ENCODE data around the gene C16orf86.

- TF ChIP-seq EZH2 (IDR thresholded peaks at IDR 0.05; ENCODE audit: low read depth, low read length, severe bottlenecking) (no peak), POLR2A (IDR thresholded peaks at IDR 0.05; ENCODE audit: control extremely low read depth in 1 of 2, low read depth in 2 of 2, low read length in 2 of 2) (no peak), POLR2AphosphoS5 (IDR thresholded peaks at IDR 0.05; ENCODE audit: low read depth, low read length) (no peak)
- TF ChIP-seq, protein P1, sequence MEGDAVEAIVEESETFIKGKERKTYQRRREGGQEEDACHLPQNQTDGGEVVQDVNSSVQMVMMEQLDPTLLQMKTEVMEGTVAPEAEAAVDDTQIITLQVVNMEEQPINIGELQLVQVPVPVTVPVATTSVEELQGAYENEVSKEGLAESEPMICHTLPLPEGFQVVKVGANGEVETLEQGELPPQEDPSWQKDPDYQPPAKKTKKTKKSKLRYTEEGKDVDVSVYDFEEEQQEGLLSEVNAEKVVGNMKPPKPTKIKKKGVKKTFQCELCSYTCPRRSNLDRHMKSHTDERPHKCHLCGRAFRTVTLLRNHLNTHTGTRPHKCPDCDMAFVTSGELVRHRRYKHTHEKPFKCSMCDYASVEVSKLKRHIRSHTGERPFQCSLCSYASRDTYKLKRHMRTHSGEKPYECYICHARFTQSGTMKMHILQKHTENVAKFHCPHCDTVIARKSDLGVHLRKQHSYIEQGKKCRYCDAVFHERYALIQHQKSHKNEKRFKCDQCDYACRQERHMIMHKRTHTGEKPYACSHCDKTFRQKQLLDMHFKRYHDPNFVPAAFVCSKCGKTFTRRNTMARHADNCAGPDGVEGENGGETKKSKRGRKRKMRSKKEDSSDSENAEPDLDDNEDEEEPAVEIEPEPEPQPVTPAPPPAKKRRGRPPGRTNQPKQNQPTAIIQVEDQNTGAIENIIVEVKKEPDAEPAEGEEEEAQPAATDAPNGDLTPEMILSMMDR (IDR thresholded peaks at IDR 0.05; ENCODE audit: control extremely low read depth in 1 of 3, insufficient read depth in 1 of 3, low read depth in 1 of 3, low read length in 3 of 3) = no peak
Measured at GRCh38 chr16:67683767-67684166, 17.2 kb downstream of the C16orf86 start.

Data from H1 (cell line).